ENCODE data around the gene SEC24C.

- TF ChIP-seq CTCF (conservative IDR thresholded peaks at IDR 0.05; ENCODE audit: low read length) (no peak), EZH2phosphoT487 (IDR thresholded peaks at IDR 0.05; ENCODE audit: borderline replicate concordance) (no peak)
Observed at GRCh38 chr10:73781548-73781878, 37.3 kb downstream of the SEC24C start.

Data from Loucy (cell line).